ENCODE results near the gene SMOC2. TPM values are rescaled to one million over a fixed set of nuclear protein-coding genes. Genes with fewer than 3 reads are reported as not detected.

Gene SMOC2
- polyA plus RNA-seq, 1 of the 3 experiments (the other 2 are of a cell fraction): not detected

DNA sequence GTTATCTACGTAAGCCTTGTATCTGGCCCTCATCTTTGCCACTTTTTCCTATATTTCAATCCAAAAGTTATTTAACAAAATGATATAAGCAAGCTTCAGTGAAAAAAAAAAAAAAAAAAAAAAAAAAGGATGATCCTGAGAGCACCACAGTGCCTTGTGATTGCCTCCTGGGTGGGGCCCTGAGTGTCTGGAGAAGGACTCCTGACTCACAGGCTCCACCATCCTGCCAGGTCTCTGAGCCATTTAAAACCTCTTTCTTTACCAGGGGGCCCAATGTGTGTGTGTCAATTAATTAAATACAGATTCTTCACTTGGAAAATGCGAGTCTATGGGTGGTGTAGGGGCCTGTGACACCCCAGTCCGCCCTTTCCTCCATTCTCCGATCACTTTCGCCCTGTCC is 105.2 kb downstream of the SMOC2 start:
- POLR2A ChIA-PET: no interaction called here

More for the DNA sequence above, 105.2 kb downstream of the SMOC2 start:
- TF ChIP-seq, protein P1, sequence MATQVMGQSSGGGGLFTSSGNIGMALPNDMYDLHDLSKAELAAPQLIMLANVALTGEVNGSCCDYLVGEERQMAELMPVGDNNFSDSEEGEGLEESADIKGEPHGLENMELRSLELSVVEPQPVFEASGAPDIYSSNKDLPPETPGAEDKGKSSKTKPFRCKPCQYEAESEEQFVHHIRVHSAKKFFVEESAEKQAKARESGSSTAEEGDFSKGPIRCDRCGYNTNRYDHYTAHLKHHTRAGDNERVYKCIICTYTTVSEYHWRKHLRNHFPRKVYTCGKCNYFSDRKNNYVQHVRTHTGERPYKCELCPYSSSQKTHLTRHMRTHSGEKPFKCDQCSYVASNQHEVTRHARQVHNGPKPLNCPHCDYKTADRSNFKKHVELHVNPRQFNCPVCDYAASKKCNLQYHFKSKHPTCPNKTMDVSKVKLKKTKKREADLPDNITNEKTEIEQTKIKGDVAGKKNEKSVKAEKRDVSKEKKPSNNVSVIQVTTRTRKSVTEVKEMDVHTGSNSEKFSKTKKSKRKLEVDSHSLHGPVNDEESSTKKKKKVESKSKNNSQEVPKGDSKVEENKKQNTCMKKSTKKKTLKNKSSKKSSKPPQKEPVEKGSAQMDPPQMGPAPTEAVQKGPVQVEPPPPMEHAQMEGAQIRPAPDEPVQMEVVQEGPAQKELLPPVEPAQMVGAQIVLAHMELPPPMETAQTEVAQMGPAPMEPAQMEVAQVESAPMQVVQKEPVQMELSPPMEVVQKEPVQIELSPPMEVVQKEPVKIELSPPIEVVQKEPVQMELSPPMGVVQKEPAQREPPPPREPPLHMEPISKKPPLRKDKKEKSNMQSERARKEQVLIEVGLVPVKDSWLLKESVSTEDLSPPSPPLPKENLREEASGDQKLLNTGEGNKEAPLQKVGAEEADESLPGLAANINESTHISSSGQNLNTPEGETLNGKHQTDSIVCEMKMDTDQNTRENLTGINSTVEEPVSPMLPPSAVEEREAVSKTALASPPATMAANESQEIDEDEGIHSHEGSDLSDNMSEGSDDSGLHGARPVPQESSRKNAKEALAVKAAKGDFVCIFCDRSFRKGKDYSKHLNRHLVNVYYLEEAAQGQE (IDR thresholded peaks at IDR 0.05; ENCODE audit: low read depth, low read length): no peak
- TF ChIP-seq GABPA (IDR thresholded peaks at IDR 0.05; ENCODE audit: low read depth): no peak
- TF ChIP-seq EZH2phosphoT487 (IDR thresholded peaks at IDR 0.05; ENCODE audit: borderline replicate concordance, low read depth): no peak
- TF ChIP-seq ELF1 (IDR thresholded peaks at IDR 0.05): no peak
- TF ChIP-seq, protein P2, sequence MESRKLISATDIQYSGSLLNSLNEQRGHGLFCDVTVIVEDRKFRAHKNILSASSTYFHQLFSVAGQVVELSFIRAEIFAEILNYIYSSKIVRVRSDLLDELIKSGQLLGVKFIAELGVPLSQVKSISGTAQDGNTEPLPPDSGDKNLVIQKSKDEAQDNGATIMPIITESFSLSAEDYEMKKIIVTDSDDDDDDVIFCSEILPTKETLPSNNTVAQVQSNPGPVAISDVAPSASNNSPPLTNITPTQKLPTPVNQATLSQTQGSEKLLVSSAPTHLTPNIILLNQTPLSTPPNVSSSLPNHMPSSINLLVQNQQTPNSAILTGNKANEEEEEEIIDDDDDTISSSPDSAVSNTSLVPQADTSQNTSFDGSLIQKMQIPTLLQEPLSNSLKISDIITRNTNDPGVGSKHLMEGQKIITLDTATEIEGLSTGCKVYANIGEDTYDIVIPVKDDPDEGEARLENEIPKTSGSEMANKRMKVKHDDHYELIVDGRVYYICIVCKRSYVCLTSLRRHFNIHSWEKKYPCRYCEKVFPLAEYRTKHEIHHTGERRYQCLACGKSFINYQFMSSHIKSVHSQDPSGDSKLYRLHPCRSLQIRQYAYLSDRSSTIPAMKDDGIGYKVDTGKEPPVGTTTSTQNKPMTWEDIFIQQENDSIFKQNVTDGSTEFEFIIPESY (IDR thresholded peaks at IDR 0.05; ENCODE audit: borderline replicate concordance, low read depth): no peak
- TF ChIP-seq EP300 (IDR thresholded peaks at IDR 0.05; ENCODE audit: borderline replicate concordance in 1 of 2, low read depth in 1 of 2, low read length in 1 of 2): no peak
- TF ChIP-seq RFX5 (IDR thresholded peaks at IDR 0.05; ENCODE audit: low read length): no peak
- TF ChIP-seq, protein P3, sequence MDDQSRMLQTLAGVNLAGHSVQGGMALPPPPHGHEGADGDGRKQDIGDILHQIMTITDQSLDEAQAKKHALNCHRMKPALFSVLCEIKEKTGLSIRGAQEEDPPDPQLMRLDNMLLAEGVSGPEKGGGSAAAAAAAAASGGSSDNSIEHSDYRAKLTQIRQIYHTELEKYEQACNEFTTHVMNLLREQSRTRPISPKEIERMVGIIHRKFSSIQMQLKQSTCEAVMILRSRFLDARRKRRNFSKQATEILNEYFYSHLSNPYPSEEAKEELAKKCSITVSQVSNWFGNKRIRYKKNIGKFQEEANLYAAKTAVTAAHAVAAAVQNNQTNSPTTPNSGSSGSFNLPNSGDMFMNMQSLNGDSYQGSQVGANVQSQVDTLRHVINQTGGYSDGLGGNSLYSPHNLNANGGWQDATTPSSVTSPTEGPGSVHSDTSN (IDR thresholded peaks at IDR 0.05): no peak
- no peak for TF ChIP-seq TEAD4 (IDR thresholded peaks at IDR 0.05; ENCODE audit: borderline replicate concordance, insufficient read depth)
- no peak for TF ChIP-seq FOXJ3 (CRISPR knock-in tag; IDR thresholded peaks at IDR 0.05)
- TF ChIP-seq TAF1 (IDR thresholded peaks at IDR 0.05; ENCODE audit: borderline replicate concordance, low read depth, low read length): no peak
- no peak for TF ChIP-seq YY1 (IDR thresholded peaks at IDR 0.05; ENCODE audit: low read depth)
- TF ChIP-seq, protein P4, sequence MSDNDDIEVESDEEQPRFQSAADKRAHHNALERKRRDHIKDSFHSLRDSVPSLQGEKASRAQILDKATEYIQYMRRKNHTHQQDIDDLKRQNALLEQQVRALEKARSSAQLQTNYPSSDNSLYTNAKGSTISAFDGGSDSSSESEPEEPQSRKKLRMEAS (IDR thresholded peaks at IDR 0.05; ENCODE audit: low read depth): no peak
- TF ChIP-seq RXRA (IDR thresholded peaks at IDR 0.05; ENCODE audit: borderline replicate concordance, low read depth): no peak
- no peak for TF ChIP-seq GATA2 (CRISPR knock-in tag; IDR thresholded peaks at IDR 0.05)
- TF ChIP-seq, protein P5, sequence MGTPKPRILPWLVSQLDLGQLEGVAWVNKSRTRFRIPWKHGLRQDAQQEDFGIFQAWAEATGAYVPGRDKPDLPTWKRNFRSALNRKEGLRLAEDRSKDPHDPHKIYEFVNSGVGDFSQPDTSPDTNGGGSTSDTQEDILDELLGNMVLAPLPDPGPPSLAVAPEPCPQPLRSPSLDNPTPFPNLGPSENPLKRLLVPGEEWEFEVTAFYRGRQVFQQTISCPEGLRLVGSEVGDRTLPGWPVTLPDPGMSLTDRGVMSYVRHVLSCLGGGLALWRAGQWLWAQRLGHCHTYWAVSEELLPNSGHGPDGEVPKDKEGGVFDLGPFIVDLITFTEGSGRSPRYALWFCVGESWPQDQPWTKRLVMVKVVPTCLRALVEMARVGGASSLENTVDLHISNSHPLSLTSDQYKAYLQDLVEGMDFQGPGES (IDR thresholded peaks at IDR 0.05; ENCODE audit: low read depth, low read length): no peak
- TF ChIP-seq, protein P6, sequence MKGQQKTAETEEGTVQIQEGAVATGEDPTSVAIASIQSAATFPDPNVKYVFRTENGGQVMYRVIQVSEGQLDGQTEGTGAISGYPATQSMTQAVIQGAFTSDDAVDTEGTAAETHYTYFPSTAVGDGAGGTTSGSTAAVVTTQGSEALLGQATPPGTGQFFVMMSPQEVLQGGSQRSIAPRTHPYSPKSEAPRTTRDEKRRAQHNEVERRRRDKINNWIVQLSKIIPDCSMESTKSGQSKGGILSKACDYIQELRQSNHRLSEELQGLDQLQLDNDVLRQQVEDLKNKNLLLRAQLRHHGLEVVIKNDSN (IDR thresholded peaks at IDR 0.05; ENCODE audit: borderline replicate concordance, low read depth): no peak
- TF ChIP-seq NRF1 (IDR thresholded peaks at IDR 0.05; ENCODE audit: low read depth, low read length): no peak
- no peak for TF ChIP-seq MXI1 (IDR thresholded peaks at IDR 0.05; ENCODE audit: low read depth, low read length)
- TF ChIP-seq, protein P7, sequence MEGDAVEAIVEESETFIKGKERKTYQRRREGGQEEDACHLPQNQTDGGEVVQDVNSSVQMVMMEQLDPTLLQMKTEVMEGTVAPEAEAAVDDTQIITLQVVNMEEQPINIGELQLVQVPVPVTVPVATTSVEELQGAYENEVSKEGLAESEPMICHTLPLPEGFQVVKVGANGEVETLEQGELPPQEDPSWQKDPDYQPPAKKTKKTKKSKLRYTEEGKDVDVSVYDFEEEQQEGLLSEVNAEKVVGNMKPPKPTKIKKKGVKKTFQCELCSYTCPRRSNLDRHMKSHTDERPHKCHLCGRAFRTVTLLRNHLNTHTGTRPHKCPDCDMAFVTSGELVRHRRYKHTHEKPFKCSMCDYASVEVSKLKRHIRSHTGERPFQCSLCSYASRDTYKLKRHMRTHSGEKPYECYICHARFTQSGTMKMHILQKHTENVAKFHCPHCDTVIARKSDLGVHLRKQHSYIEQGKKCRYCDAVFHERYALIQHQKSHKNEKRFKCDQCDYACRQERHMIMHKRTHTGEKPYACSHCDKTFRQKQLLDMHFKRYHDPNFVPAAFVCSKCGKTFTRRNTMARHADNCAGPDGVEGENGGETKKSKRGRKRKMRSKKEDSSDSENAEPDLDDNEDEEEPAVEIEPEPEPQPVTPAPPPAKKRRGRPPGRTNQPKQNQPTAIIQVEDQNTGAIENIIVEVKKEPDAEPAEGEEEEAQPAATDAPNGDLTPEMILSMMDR (IDR thresholded peaks at IDR 0.05): no peak
- CTCF ChIA-PET: no interaction called here
- no peaks in the 10 kb centered on the region for H3F3A ChIP-seq (replicated peaks; ENCODE audit: insufficient read depth)
- H3K9me3 ChIP-seq: no peaks in the 10 kb centered on the region
- 38% methylated on average over 5 of the region's 5 CpGs for WGBS (ENCODE audit: low lambda C conversion rate)
- no peak overlapping the region for H3K4me2 ChIP-seq
- no peaks in the 10 kb centered on the region for H3K79me2 ChIP-seq (ENCODE audit: insufficient read depth)
- H3K9ac ChIP-seq: no peak overlapping the region
- H3K27me3 ChIP-seq (ENCODE audit: insufficient read depth): no peaks in the 10 kb centered on the region
- no peak overlapping the region for H3K4me3 ChIP-seq (ENCODE audit: low read depth in 2 of 2, low read length in 1 of 2)
- DNase-seq: no peak
- no peaks in the 10 kb centered on the region for H4K20me1 ChIP-seq (ENCODE audit: insufficient read depth)
- no peak overlapping the region for H2AFZ ChIP-seq (ENCODE audit: low read depth)
- no peaks in the 10 kb centered on the region for H3K36me3 ChIP-seq (replicated peaks in 1 of 2; ENCODE audit: control insufficient read depth in 1 of 2, insufficient read depth in 2 of 2, low read length in 1 of 2)
- H3K4me1 ChIP-seq (ENCODE audit: control insufficient read depth in 1 of 2, insufficient read depth in 2 of 2, low read depth in 1 of 2, low read length in 1 of 2): peaks cover 0 to 3% of the 10 kb centered on the region in 2 experiments; a peak in 1 of 4 replicates
- no peaks in the 10 kb centered on the region for H3K9me2 ChIP-seq
- no peak overlapping the region for H3K27ac ChIP-seq (ENCODE audit: low read depth in 2 of 2, low read length in 1 of 2)
